Esophagus (tissue), 2 donors: ENCODE data around the gene SASH1. TPM values are rescaled to one million over a fixed set of nuclear protein-coding genes. Genes with fewer than 3 reads are reported as not detected.

ENCODE experiments used
- H3K27ac ChIP-seq, 2 donors: one replicate each; pipeline ENCODE4 v1.5.1; 2013; ENCODE audit warnings: low read depth in 2 of 2, mild to moderate bottlenecking in 2 of 2, inconsistent platforms in 1 of 2, low read length in 1 of 2, moderate library complexity in 1 of 2
- H3K27me3 ChIP-seq, 2 donors: one replicate each; pipeline ENCODE4 v1.6.1; 2013; ENCODE audit warnings: low read length in 2 of 2, control low read depth in 1 of 2, mild to moderate bottlenecking in 1 of 2; ENCODE audit not compliant: insufficient read depth in 2 of 2, control insufficient read depth in 1 of 2
- H3K36me3 ChIP-seq, 2 donors: one replicate each; pipeline ENCODE4 v1.6.1; 2013; ENCODE audit warnings: low read length in 1 of 2; ENCODE audit not compliant: control insufficient read depth in 2 of 2, insufficient read depth in 2 of 2
- H3K4me1 ChIP-seq, 2 donors: one replicate each; pipeline ENCODE4 v1.6.1; 2013; ENCODE audit warnings: low read length in 1 of 2; ENCODE audit not compliant: control insufficient read depth in 2 of 2, insufficient read depth in 2 of 2
- H3K4me3 ChIP-seq, 2 donors: one replicate each; pipeline ENCODE4 v1.5.1; 2013; ENCODE audit warnings: low read length in 2 of 2, mild to moderate bottlenecking in 2 of 2, low read depth in 1 of 2, moderate library complexity in 1 of 2
- H3K9me3 ChIP-seq, 2 donors: one replicate each; pipeline ENCODE4 v1.6.1; 2013; ENCODE audit warnings: mild to moderate bottlenecking in 2 of 2, low read depth in 1 of 2, low read length in 1 of 2, moderate library complexity in 1 of 2; ENCODE audit not compliant: control insufficient read depth in 2 of 2, insufficient read depth in 1 of 2
- WGBS, 2 donors: extraction: QIAGEN DNeasy Blood & Tissue Kit; methylation state at CpG; one replicate each; pipeline ENCODE4 v1.1.7; 2013; 5-methylcytosine and 5-hydroxymethylcytosine counted together
- polyA plus RNA-seq, 2 donors: library from polyadenylated mRNA; stranded (reverse); fragments of 200-250 nt; gene quantifications; one replicate each; pipeline ENCODE4 v1.2.3, GENCODE V29; 2013
- donor health status: healthy with polysubstance abuse.
- donor health status: Bipolar disorder and iron deficiency.

SASH1 gene
- polyA plus RNA-seq, 2 donors, result 29.6 to 59.0 TPM

- WGBS, 2 donors, result 84 to 86% methylated on average over 3 of the region's 3 CpGs
- Histone ChIP-seq H3K27me3 (no peaks in the 10 kb centered on the region), H3K36me3 (no peaks in the 10 kb centered on the region), H3K9me3 (peaks cover 0 to 2% of the 10 kb centered on the region in 2 donors), H3K27ac (no peak overlapping the region), H3K4me3 (no peak overlapping the region), H3K4me1 (no peaks in the 10 kb centered on the region)
These were observed 254.3 kb downstream of the SASH1 start for GRCh38 chr6:148596891-148597455.

- no peaks in the 10 kb centered on the region for H3K27me3 ChIP-seq
- H3K9me3 ChIP-seq, result no peaks in the 10 kb centered on the region
- WGBS, 2 donors, result 29 to 46% methylated on average over 3 of the region's 3 CpGs
- H3K4me3 ChIP-seq, result no peak overlapping the region
- H3K36me3 ChIP-seq, result no peaks in the 10 kb centered on the region
- H3K27ac ChIP-seq, result no peak overlapping the region
- H3K4me1 ChIP-seq, result no peaks in the 10 kb centered on the region
These were observed 256.1 kb downstream of the SASH1 start for GRCh38 chr6:148598724-148599123.

- H3K4me1 ChIP-seq, result no peaks in the 10 kb centered on the region
- no peaks in the 10 kb centered on the region for H3K9me3 ChIP-seq
- no peaks in the 10 kb centered on the region for H3K27me3 ChIP-seq
- WGBS, 2 donors, result 73 to 79% methylated on average over 7 of the region's 7 CpGs
- no peak overlapping the region for H3K4me3 ChIP-seq
- no peaks in the 10 kb centered on the region for H3K36me3 ChIP-seq
- H3K27ac ChIP-seq, result no peak overlapping the region
These were observed 257.4 kb downstream of the SASH1 start for GRCh38 chr6:148599967-148600426.
